ENCODE results near the gene RBM33.

DNA sequence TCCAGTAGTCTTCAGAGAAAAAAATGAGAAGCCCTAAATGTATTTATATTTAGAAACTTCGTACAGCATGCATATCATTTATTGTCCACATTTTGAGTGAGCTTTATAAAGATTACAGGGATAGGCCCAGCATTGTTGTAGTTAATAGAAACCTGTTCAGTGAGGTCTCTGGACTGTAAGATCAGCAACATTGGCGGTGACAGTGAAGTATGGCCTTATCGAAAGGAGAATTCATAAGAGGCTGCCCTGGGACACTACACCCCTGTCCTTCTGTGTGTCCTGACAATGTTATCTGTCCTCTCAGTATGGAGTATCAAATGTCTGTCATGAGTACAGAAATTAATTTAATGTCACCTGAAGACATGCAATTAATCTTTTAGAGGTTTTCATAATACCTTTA is 110.6 kb downstream of the RBM33 start:
- TF ChIP-seq BHLHE40 (IDR thresholded peaks at IDR 0.05; ENCODE audit: borderline replicate concordance) (no peak), FOXM1 (IDR thresholded peaks at IDR 0.05; ENCODE audit: borderline replicate concordance) (no peak), FOXK2 (IDR thresholded peaks at IDR 0.05) (no peak), NFRKB (IDR thresholded peaks at IDR 0.05) (no peak), SUZ12 (IDR thresholded peaks at IDR 0.05) (no peak), ARNT (IDR thresholded peaks at IDR 0.05) (no peak), FOXA1 (IDR thresholded peaks at IDR 0.05) (no peak), L3MBTL2 (conservative IDR thresholded peaks at IDR 0.05) (no peak), SP1 (IDR thresholded peaks at IDR 0.05) (no peak), ZNF384 (IDR thresholded peaks at IDR 0.05) (no peak), HDGF (IDR thresholded peaks at IDR 0.05; ENCODE audit: borderline replicate concordance) (no peak)
- TF ChIP-seq, protein P1, sequence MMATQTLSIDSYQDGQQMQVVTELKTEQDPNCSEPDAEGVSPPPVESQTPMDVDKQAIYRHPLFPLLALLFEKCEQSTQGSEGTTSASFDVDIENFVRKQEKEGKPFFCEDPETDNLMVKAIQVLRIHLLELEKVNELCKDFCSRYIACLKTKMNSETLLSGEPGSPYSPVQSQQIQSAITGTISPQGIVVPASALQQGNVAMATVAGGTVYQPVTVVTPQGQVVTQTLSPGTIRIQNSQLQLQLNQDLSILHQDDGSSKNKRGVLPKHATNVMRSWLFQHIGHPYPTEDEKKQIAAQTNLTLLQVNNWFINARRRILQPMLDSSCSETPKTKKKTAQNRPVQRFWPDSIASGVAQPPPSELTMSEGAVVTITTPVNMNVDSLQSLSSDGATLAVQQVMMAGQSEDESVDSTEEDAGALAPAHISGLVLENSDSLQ (IDR thresholded peaks at IDR 0.05), result no peak
